Muscle layer of duodenum (tissue), 2 donors: Measurements from ENCODE around the gene TNFAIP2.

Experiments
- H3K27ac ChIP-seq: one replicate; pipeline ENCODE4 v1.7.0; 2013; ENCODE audit warnings: mild to moderate bottlenecking, low read length
- H3K27me3 ChIP-seq: one replicate; pipeline ENCODE4 v1.7.0; 2013; ENCODE audit warnings: low read depth, mild to moderate bottlenecking, control low read depth, low read length
- H3K36me3 ChIP-seq, 2 donors: one replicate each; pipeline ENCODE4 v1.7.0; 2013; ENCODE audit warnings: low read length in 2 of 2, control low read depth in 1 of 2, mild to moderate bottlenecking in 1 of 2; ENCODE audit not compliant: insufficient read depth in 2 of 2, control insufficient read depth in 1 of 2
- H3K4me1 ChIP-seq, 2 donors: one replicate each; pipeline ENCODE4 v1.7.0; 2013; ENCODE audit warnings: low read length in 2 of 2, mild to moderate bottlenecking in 2 of 2, control low read depth in 1 of 2, moderate library complexity in 1 of 2; ENCODE audit not compliant: insufficient read depth in 2 of 2, control insufficient read depth in 1 of 2
- H3K4me3 ChIP-seq, 2 donors: one replicate each; pipeline ENCODE4 v1.7.0; 2013; ENCODE audit warnings: low read length in 2 of 2, low read depth in 1 of 2, mild to moderate bottlenecking in 1 of 2
- H3K9me3 ChIP-seq, 2 donors: one replicate each; pipeline ENCODE4 v1.7.0; 2013; ENCODE audit warnings: low read length in 2 of 2, control low read depth in 1 of 2, mild to moderate bottlenecking in 1 of 2; ENCODE audit not compliant: control insufficient read depth in 1 of 2
- donor health status: healthy.

TNFAIP2 gene

GRCh38 chr14:103096387-103096786 lies 26.9 kb upstream of the TNFAIP2 start:
- Histone ChIP-seq H3K36me3 (no peaks in the 10 kb centered on the region), H3K27ac (no peak overlapping the region), H3K4me1 (no peaks in the 10 kb centered on the region), H3K4me3 (no peak overlapping the region), H3K9me3 (no peaks in the 10 kb centered on the region), H3K27me3 (peaks cover 3% of the 10 kb centered on the region)

- Histone ChIP-seq H3K4me3 (no peak overlapping the region), H3K27ac (no peak overlapping the region), H3K4me1 (peaks cover 0 to 8% of the 10 kb centered on the region in 2 donors), H3K36me3 (no peaks in the 10 kb centered on the region), H3K9me3 (no peaks in the 10 kb centered on the region), H3K27me3 (peaks cover 5% of the 10 kb centered on the region)
These were observed 25.8 kb upstream of the TNFAIP2 start for GRCh38 chr14:103097244-103097993.

GRCh38 chr14:103097994-103098957 lies 25.0 kb upstream of the TNFAIP2 start:
- Histone ChIP-seq H3K9me3 (no peaks in the 10 kb centered on the region), H3K4me1 (peaks cover 0 to 12% of the 10 kb centered on the region in 2 donors), H3K27me3 (peaks cover 5% of the 10 kb centered on the region), H3K36me3 (no peaks in the 10 kb centered on the region), H3K27ac (no peak overlapping the region), H3K4me3 (no peak overlapping the region)

GRCh38 chr14:103099081-103099732 lies 24.1 kb upstream of the TNFAIP2 start:
- Histone ChIP-seq H3K9me3 (no peaks in the 10 kb centered on the region), H3K4me3 (no peak overlapping the region), H3K4me1 (peaks cover 0 to 22% of the 10 kb centered on the region in 2 donors), H3K36me3 (no peaks in the 10 kb centered on the region), H3K27ac (no peak overlapping the region), H3K27me3 (peaks cover 12% of the 10 kb centered on the region)

GRCh38 chr14:103099733-103100280 lies 23.5 kb upstream of the TNFAIP2 start:
- Histone ChIP-seq H3K9me3 (no peaks in the 10 kb centered on the region), H3K36me3 (no peaks in the 10 kb centered on the region), H3K27me3 (peaks cover 18% of the 10 kb centered on the region), H3K4me1 (peaks cover 0 to 28% of the 10 kb centered on the region in 2 donors), H3K4me3 (no peak overlapping the region), H3K27ac (no peak overlapping the region)

GRCh38 chr14:103100281-103101121 lies 22.8 kb upstream of the TNFAIP2 start:
- Histone ChIP-seq H3K4me3 (no peak overlapping the region), H3K27me3 (peaks cover 18% of the 10 kb centered on the region), H3K9me3 (no peaks in the 10 kb centered on the region), H3K27ac (no peak overlapping the region), H3K4me1 (peaks cover 5 to 30% of the 10 kb centered on the region in 2 donors), H3K36me3 (no peaks in the 10 kb centered on the region)

- Histone ChIP-seq H3K27ac (no peak overlapping the region), H3K4me1 (peaks cover 6 to 30% of the 10 kb centered on the region in 2 donors)
These were observed 21.9 kb upstream of the TNFAIP2 start for GRCh38 chr14:103101257-103101962.

GRCh38 chr14:103101963-103102688 lies 21.1 kb upstream of the TNFAIP2 start:
- Histone ChIP-seq H3K4me1 (peaks cover 6 to 30% of the 10 kb centered on the region in 2 donors), H3K9me3 (no peaks in the 10 kb centered on the region), H3K36me3 (no peaks in the 10 kb centered on the region), H3K27me3 (peaks cover 18% of the 10 kb centered on the region), H3K4me3 (peak overlapping the region in 1 of 2 donors; percentile 32), H3K27ac (no peak overlapping the region)

More at GRCh38 chr14:103101257-103101962, 21.9 kb upstream of the TNFAIP2 start:
- Histone ChIP-seq H3K9me3 (no peaks in the 10 kb centered on the region), H3K4me3 (no peak overlapping the region), H3K36me3 (no peaks in the 10 kb centered on the region), H3K27me3 (peaks cover 18% of the 10 kb centered on the region)

GRCh38 chr14:103102689-103103260 lies 20.5 kb upstream of the TNFAIP2 start:
- Histone ChIP-seq H3K4me1 (peaks cover 6 to 30% of the 10 kb centered on the region in 2 donors), H3K4me3 (peak overlapping the region in 1 of 2 donors; percentile 32), H3K36me3 (no peaks in the 10 kb centered on the region), H3K9me3 (no peaks in the 10 kb centered on the region), H3K27me3 (peaks cover 18% of the 10 kb centered on the region), H3K27ac (no peak overlapping the region)
